ENCODE measurements around the gene MB21D2.

- TF ChIP-seq, protein P1, sequence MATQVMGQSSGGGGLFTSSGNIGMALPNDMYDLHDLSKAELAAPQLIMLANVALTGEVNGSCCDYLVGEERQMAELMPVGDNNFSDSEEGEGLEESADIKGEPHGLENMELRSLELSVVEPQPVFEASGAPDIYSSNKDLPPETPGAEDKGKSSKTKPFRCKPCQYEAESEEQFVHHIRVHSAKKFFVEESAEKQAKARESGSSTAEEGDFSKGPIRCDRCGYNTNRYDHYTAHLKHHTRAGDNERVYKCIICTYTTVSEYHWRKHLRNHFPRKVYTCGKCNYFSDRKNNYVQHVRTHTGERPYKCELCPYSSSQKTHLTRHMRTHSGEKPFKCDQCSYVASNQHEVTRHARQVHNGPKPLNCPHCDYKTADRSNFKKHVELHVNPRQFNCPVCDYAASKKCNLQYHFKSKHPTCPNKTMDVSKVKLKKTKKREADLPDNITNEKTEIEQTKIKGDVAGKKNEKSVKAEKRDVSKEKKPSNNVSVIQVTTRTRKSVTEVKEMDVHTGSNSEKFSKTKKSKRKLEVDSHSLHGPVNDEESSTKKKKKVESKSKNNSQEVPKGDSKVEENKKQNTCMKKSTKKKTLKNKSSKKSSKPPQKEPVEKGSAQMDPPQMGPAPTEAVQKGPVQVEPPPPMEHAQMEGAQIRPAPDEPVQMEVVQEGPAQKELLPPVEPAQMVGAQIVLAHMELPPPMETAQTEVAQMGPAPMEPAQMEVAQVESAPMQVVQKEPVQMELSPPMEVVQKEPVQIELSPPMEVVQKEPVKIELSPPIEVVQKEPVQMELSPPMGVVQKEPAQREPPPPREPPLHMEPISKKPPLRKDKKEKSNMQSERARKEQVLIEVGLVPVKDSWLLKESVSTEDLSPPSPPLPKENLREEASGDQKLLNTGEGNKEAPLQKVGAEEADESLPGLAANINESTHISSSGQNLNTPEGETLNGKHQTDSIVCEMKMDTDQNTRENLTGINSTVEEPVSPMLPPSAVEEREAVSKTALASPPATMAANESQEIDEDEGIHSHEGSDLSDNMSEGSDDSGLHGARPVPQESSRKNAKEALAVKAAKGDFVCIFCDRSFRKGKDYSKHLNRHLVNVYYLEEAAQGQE (IDR thresholded peaks at IDR 0.05; ENCODE audit: insufficient replicate concordance, low read depth), result no peak
- TF ChIP-seq POLR2AphosphoS5 (IDR thresholded peaks at IDR 0.05; ENCODE audit: low read depth) (no peak), SPI1 (IDR thresholded peaks at IDR 0.05; ENCODE audit: borderline replicate concordance, low read depth) (no peak), CTCF (IDR thresholded peaks at IDR 0.05; ENCODE audit: insufficient read depth, low read length) (no peak)
Observed at GRCh38 chr3:192917028-192917403, 640 bp downstream of the MB21D2 start.
